Measurements from ENCODE around the gene ZNF629. TPM values are rescaled to one million over a fixed set of nuclear protein-coding genes. Genes with fewer than 3 reads are reported as not detected.
A peak's percentile ranks its signal among the peaks of the same experiment; 100 is the strongest.

Gene ZNF629
- polyA plus RNA-seq, 1 experiment = 5.1 TPM

GRCh38 chr16:30774367-30775130 lies 12.5 kb downstream of the ZNF629 start:
- Histone ChIP-seq H3K4me3 (ENCODE audit: low read depth, low read length) (peak overlapping the region; percentile 73), H3K27ac (ENCODE audit: low read depth, low read length) (peak overlapping the region; percentile 52), H3K27me3 (ENCODE audit: control insufficient read depth, insufficient read depth, low read length) (no peaks in the 10 kb centered on the region), H3K9me3 (ENCODE audit: control insufficient read depth, insufficient read depth, low read length) (no peaks in the 10 kb centered on the region; the same call in 1 of the 2 replicates)
- no peak for TF ChIP-seq CTCF (IDR thresholded peaks at IDR 0.05; ENCODE audit: low read depth, low read length)
- POLR2A ChIA-PET = interaction anchor here (0.9 to 1.5 kb wide), 4 partner anchors 11 to 40 kb away, joined by 3 to 6 read pairs (median 4); partner anchors contain the start of gene PHKG2
- CTCF ChIA-PET = no interaction called here
- no peak for DNase-seq (ENCODE audit: low read depth, low spot score)

DNA sequence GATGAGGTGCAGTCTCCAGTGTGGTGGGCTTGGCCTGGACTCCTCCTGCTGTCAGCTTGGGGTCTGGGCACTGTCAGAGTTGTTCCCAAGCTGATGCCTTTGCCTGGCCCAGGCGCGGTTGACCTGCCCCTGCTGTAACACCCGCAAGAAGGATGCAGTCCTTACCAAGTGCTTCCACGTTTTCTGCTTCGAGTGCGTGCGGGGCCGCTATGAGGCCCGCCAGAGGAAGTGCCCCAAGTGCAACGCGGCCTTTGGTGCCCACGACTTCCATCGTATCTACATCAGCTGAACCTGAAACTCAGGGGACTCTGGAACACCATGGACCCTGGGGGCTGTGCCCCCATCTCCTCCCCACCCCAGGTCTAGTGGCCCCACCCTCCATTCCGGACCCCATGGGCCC lies 13.2 kb downstream of the ZNF629 start:
- no peak for DNase-seq (ENCODE audit: low read depth, low spot score)
- ChIA-PET CTCF (no interaction called here), POLR2A (interaction anchor here (1.1 kb wide), 1 partner anchor 10 kb away, joined by 3 read pairs; no protein-coding TSS in a partner anchor)
- no peaks in the 10 kb centered on the region; the same call in 1 of the 2 replicates for H3K9me3 ChIP-seq (ENCODE audit: control insufficient read depth, insufficient read depth, low read length)
- no peak overlapping the region for H3K27ac ChIP-seq (ENCODE audit: low read depth, low read length)
- TF ChIP-seq CTCF (IDR thresholded peaks at IDR 0.05; ENCODE audit: low read depth, low read length) = no peak
- no peak overlapping the region for H3K4me3 ChIP-seq (ENCODE audit: low read depth, low read length)
- H3K27me3 ChIP-seq (ENCODE audit: control insufficient read depth, insufficient read depth, low read length) = no peaks in the 10 kb centered on the region

- Histone ChIP-seq H3K27me3 (ENCODE audit: control insufficient read depth, insufficient read depth, low read length) (no peaks in the 10 kb centered on the region), H3K27ac (ENCODE audit: low read depth, low read length) (no peak overlapping the region), H3K9me3 (ENCODE audit: control insufficient read depth, insufficient read depth, low read length) (no peaks in the 10 kb centered on the region; the same call in 1 of the 2 replicates), H3K4me3 (ENCODE audit: low read depth, low read length) (no peak overlapping the region)
- ChIA-PET CTCF (interaction anchor here (1.4 kb wide), 1 partner anchor 42 kb away, joined by 3 read pairs; no protein-coding TSS in a partner anchor), POLR2A (no interaction called here)
- DNase-seq (ENCODE audit: low read depth, low spot score) = no peak
- TF ChIP-seq CTCF (IDR thresholded peaks at IDR 0.05; ENCODE audit: low read depth, low read length) = no peak
These were observed 15.3 kb downstream of the ZNF629 start for GRCh38 chr16:30771726-30772125.

DNA sequence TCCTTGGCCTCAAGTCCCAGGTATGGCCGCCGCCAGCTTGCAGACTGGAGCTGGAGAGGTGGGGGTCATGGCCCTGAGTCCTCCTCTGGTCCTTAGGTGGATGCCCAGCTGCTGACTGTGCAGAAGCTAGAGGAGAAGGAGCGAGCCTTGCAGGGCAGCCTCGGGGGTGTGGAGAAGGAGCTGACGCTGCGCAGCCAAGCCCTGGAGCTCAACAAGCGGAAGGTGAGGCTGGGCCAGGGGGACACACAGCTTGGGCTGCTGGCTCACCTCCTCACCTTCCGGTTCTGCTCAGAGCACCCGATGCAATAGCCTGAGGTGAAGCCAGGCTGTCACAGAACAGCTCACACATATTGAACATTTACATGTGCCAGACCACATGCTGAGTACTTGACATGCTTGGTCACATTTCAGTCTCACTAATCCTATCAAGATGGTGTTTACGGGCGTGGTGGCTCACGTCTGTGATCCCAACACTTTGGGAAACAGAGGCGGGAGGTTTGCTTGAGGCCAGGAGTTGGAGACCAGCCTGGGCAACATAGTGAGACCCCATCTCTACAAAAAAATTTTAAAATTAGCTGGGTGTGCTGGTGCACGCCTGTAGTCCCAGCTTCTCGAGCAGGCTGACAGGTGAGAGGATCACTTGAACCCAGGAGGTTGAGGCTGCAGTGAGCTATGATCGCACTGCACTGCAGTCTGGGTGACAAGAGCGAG lies 17.5 kb downstream of the ZNF629 start:
- no peaks in the 10 kb centered on the region for H3K27me3 ChIP-seq (ENCODE audit: control insufficient read depth, insufficient read depth, low read length)
- H3K4me3 ChIP-seq (ENCODE audit: low read depth, low read length) = no peak overlapping the region
- no peaks in the 10 kb centered on the region; the same call in 1 of the 2 replicates for H3K9me3 ChIP-seq (ENCODE audit: control insufficient read depth, insufficient read depth, low read length)
- POLR2A ChIA-PET = interaction anchor here (0.6 to 1.5 kb wide), 3 partner anchors 8 to 18 kb away, joined by 3 to 5 read pairs (median 3); partner anchors contain the start of gene ZNF629
- no peak for DNase-seq (ENCODE audit: low read depth, low spot score)
- TF ChIP-seq CTCF (IDR thresholded peaks at IDR 0.05; ENCODE audit: low read depth, low read length) = no peak
- CTCF ChIA-PET = no interaction called here
- H3K27ac ChIP-seq (ENCODE audit: low read depth, low read length) = no peak overlapping the region

All from AG04450 (cell line).